KMS-11 (cell line): ENCODE measurements around the gene PAOX.

Experiments
- H2AFZ ChIP-seq: fragments of 200-600 bp; sonication (generic); 2 replicates; pipeline ENCODE4 v1.6.1; 2016; ENCODE audit warnings: antibody characterized with exemption, mixed run types, low read depth
- H3K27ac ChIP-seq: fragments of 200-600 bp; sonication (generic); 2 replicates; pipeline ENCODE4 v1.6.1; 2016; ENCODE audit warnings: mild to moderate bottlenecking, mixed run types
- H3K27me3 ChIP-seq: fragments of 200-600 bp; sonication (generic); 2 replicates; pipeline ENCODE4 v1.6.1; 2017; ENCODE audit warnings: mild to moderate bottlenecking, low read depth, mixed run types, moderate library complexity; ENCODE audit not compliant: insufficient read depth
- H3K36me3 ChIP-seq: fragments of 200-600 bp; sonication (generic); 2 replicates; pipeline ENCODE4 v1.6.1; 2017; ENCODE audit warnings: mild to moderate bottlenecking, mixed run types; ENCODE audit not compliant: insufficient read depth
- H3K4me1 ChIP-seq: fragments of 200-600 bp; sonication (generic); 2 replicates; pipeline ENCODE4 v1.6.1; 2016; ENCODE audit warnings: mild to moderate bottlenecking, low read depth, mixed run types; ENCODE audit not compliant: poor library complexity, severe bottlenecking
- H3K4me2 ChIP-seq: fragments of 200-600 bp; sonication (generic); 2 replicates; pipeline ENCODE4 v1.7.0; 2016; ENCODE audit warnings: mild to moderate bottlenecking, mixed run types
- H3K4me3 ChIP-seq: fragments of 200-600 bp; sonication (generic); IDR thresholded peaks from 2 replicates; pipeline ENCODE4 v1.6.1; 2017; ENCODE audit warnings: low read depth, low read length, mixed read lengths; ENCODE audit not compliant: insufficient read depth
- H3K79me2 ChIP-seq: fragments of 200-600 bp; sonication (generic); 2 replicates; pipeline ENCODE4 v1.6.1; 2016; ENCODE audit warnings: low read depth, mixed run types; ENCODE audit not compliant: insufficient read depth
- H3K9ac ChIP-seq: fragments of 200-600 bp; sonication (generic); 2 replicates; pipeline ENCODE4 v1.6.1; 2016; ENCODE audit warnings: mild to moderate bottlenecking, mixed run types
- H4K20me1 ChIP-seq: fragments of 200-600 bp; sonication (generic); 2 replicates; pipeline ENCODE4 v1.6.1; 2016; ENCODE audit warnings: mild to moderate bottlenecking, mixed run types; ENCODE audit not compliant: insufficient read depth
- CTCF ChIP-seq: fragments of 200-600 bp; sonication (generic); conservative IDR thresholded peaks from 2 replicates; pipeline ENCODE4 v1.6.1; 2017; ENCODE audit warnings: low read depth, mild to moderate bottlenecking, antibody characterized with exemption, low read length, moderate library complexity, mixed read lengths

Gene PAOX

GRCh38 chr10:133351408-133352318 is 27.4 kb upstream of the PAOX start:
- no peak overlapping the region for H2AFZ ChIP-seq
- no peaks in the 10 kb centered on the region for H3K4me1 ChIP-seq
- H3K9ac ChIP-seq: no peak overlapping the region
- no peaks in the 10 kb centered on the region for H3K27me3 ChIP-seq
- no peaks in the 10 kb centered on the region for H3K36me3 ChIP-seq
- H3K27ac ChIP-seq: no peak overlapping the region
- no peak for TF ChIP-seq CTCF
- H3K4me2 ChIP-seq: no peak overlapping the region
- H3K79me2 ChIP-seq: no peaks in the 10 kb centered on the region
- no peak overlapping the region for H3K4me3 ChIP-seq
- no peaks in the 10 kb centered on the region for H4K20me1 ChIP-seq

- no peaks in the 10 kb centered on the region for H3K27me3 ChIP-seq
- no peak overlapping the region for H3K4me2 ChIP-seq
- no peak for TF ChIP-seq CTCF
- H3K79me2 ChIP-seq: no peaks in the 10 kb centered on the region
- no peaks in the 10 kb centered on the region for H3K4me1 ChIP-seq
- H4K20me1 ChIP-seq: no peaks in the 10 kb centered on the region
- H3K9ac ChIP-seq: no peak overlapping the region
- no peak overlapping the region for H2AFZ ChIP-seq
- no peak overlapping the region for H3K4me3 ChIP-seq
- no peaks in the 10 kb centered on the region for H3K36me3 ChIP-seq
- no peak overlapping the region for H3K27ac ChIP-seq
Observed at GRCh38 chr10:133353202-133353959, 25.7 kb upstream of the PAOX start.

- H3K4me2 ChIP-seq: no peak overlapping the region
- no peak overlapping the region for H3K27ac ChIP-seq
- no peaks in the 10 kb centered on the region for H3K4me1 ChIP-seq
- no peaks in the 10 kb centered on the region for H3K79me2 ChIP-seq
- no peak overlapping the region for H3K9ac ChIP-seq
- no peaks in the 10 kb centered on the region for H3K36me3 ChIP-seq
- no peak for TF ChIP-seq CTCF
- H3K27me3 ChIP-seq: no peaks in the 10 kb centered on the region
- no peaks in the 10 kb centered on the region for H4K20me1 ChIP-seq
- H2AFZ ChIP-seq: no peak overlapping the region
- no peak overlapping the region for H3K4me3 ChIP-seq
Observed at GRCh38 chr10:133353988-133354605, 25.0 kb upstream of the PAOX start.

GRCh38 chr10:133354672-133355240 is 24.3 kb upstream of the PAOX start:
- Histone ChIP-seq H4K20me1 (no peaks in the 10 kb centered on the region), H2AFZ (no peak overlapping the region), H3K27me3 (no peaks in the 10 kb centered on the region), H3K4me1 (no peaks in the 10 kb centered on the region), H3K4me3 (no peak overlapping the region), H3K36me3 (no peaks in the 10 kb centered on the region), H3K9ac (no peak overlapping the region), H3K79me2 (no peaks in the 10 kb centered on the region), H3K4me2 (no peak overlapping the region), H3K27ac (no peak overlapping the region)
- TF ChIP-seq CTCF: no peak
